ENCODE data around the gene TSC2. TPM values are rescaled to one million over a fixed set of nuclear protein-coding genes. Genes with fewer than 3 reads are reported as not detected.
"Not testable (repeated sequence)": the region's sequence is repeated elsewhere in the genome, so short reads cannot be mapped to it uniquely, and the experiment has no call there.

The TSC2 gene
- polyA plus RNA-seq, 1 donor from 2014 or later, result 69.2 TPM

GRCh38 chr16:2107791-2108125 lies 60.0 kb downstream of the TSC2 start:
- not testable (repeated sequence) for H3K36me3 ChIP-seq (ENCODE audit: insufficient read depth, low read length); H4K20me1 ChIP-seq (ENCODE audit: insufficient read depth); H2AFZ ChIP-seq (ENCODE audit: low read depth, low read length); H3K9me3 ChIP-seq (ENCODE audit: low read length); H3K79me2 ChIP-seq (replicated peaks; ENCODE audit: insufficient read depth, low read length); H3K9me2 ChIP-seq (ENCODE audit: insufficient read depth, low read length); H3K27me3 ChIP-seq (ENCODE audit: insufficient read depth, low read depth, low read length); H3K9ac ChIP-seq (ENCODE audit: low read length); H3F3A ChIP-seq (ENCODE audit: insufficient read depth, low read length, poor library complexity, severe bottlenecking); H3K4me3 ChIP-seq (ENCODE audit: low read length); H3K4me2 ChIP-seq (ENCODE audit: low read length); H3K27ac ChIP-seq (ENCODE audit: low read length)

GRCh38 chr16:2108446-2109270 lies 60.9 kb downstream of the TSC2 start:
- H3F3A ChIP-seq (ENCODE audit: insufficient read depth, low read length, poor library complexity, severe bottlenecking); H3K9me3 ChIP-seq (ENCODE audit: low read length); H2AFZ ChIP-seq (ENCODE audit: low read depth, low read length); H3K9ac ChIP-seq (ENCODE audit: low read length); H3K79me2 ChIP-seq (replicated peaks; ENCODE audit: insufficient read depth, low read length); H3K27me3 ChIP-seq (ENCODE audit: insufficient read depth, low read depth, low read length); H4K20me1 ChIP-seq (ENCODE audit: insufficient read depth); H3K4me3 ChIP-seq (ENCODE audit: low read length); H3K36me3 ChIP-seq (ENCODE audit: insufficient read depth, low read length); H3K9me2 ChIP-seq (ENCODE audit: insufficient read depth, low read length); H3K4me2 ChIP-seq (ENCODE audit: low read length); H3K27ac ChIP-seq (ENCODE audit: low read length): not testable (repeated sequence)

- H3K27ac ChIP-seq (ENCODE audit: low read length); H3K4me2 ChIP-seq (ENCODE audit: low read length); H3K9ac ChIP-seq (ENCODE audit: low read length); H3K27me3 ChIP-seq (ENCODE audit: insufficient read depth, low read depth, low read length); H3K9me2 ChIP-seq (ENCODE audit: insufficient read depth, low read length); H3K4me3 ChIP-seq (ENCODE audit: low read length); H3K36me3 ChIP-seq (ENCODE audit: insufficient read depth, low read length); H2AFZ ChIP-seq (ENCODE audit: low read depth, low read length); H4K20me1 ChIP-seq (ENCODE audit: insufficient read depth); H3F3A ChIP-seq (ENCODE audit: insufficient read depth, low read length, poor library complexity, severe bottlenecking); H3K9me3 ChIP-seq (ENCODE audit: low read length); H3K79me2 ChIP-seq (replicated peaks; ENCODE audit: insufficient read depth, low read length): not testable (repeated sequence)
Measured at GRCh38 chr16:2109271-2109580, 61.4 kb downstream of the TSC2 start.

- H2AFZ ChIP-seq (ENCODE audit: low read depth, low read length); H3K9me2 ChIP-seq (ENCODE audit: insufficient read depth, low read length); H3K9me3 ChIP-seq (ENCODE audit: low read length); H4K20me1 ChIP-seq (ENCODE audit: insufficient read depth); H3K9ac ChIP-seq (ENCODE audit: low read length); H3K4me3 ChIP-seq (ENCODE audit: low read length); H3K4me2 ChIP-seq (ENCODE audit: low read length); H3K36me3 ChIP-seq (ENCODE audit: insufficient read depth, low read length); H3K79me2 ChIP-seq (replicated peaks; ENCODE audit: insufficient read depth, low read length); H3F3A ChIP-seq (ENCODE audit: insufficient read depth, low read length, poor library complexity, severe bottlenecking); H3K27ac ChIP-seq (ENCODE audit: low read length); H3K27me3 ChIP-seq (ENCODE audit: insufficient read depth, low read depth, low read length): not testable (repeated sequence)
Measured at GRCh38 chr16:2109872-2110271, 62.1 kb downstream of the TSC2 start.

GRCh38 chr16:2110332-2111008 lies 62.7 kb downstream of the TSC2 start:
- not testable (repeated sequence) for H2AFZ ChIP-seq (ENCODE audit: low read depth, low read length); H3F3A ChIP-seq (ENCODE audit: insufficient read depth, low read length, poor library complexity, severe bottlenecking); H3K9ac ChIP-seq (ENCODE audit: low read length); H3K27ac ChIP-seq (ENCODE audit: low read length); H3K27me3 ChIP-seq (ENCODE audit: insufficient read depth, low read depth, low read length); H3K4me2 ChIP-seq (ENCODE audit: low read length); H3K4me3 ChIP-seq (ENCODE audit: low read length); H4K20me1 ChIP-seq (ENCODE audit: insufficient read depth); H3K79me2 ChIP-seq (replicated peaks; ENCODE audit: insufficient read depth, low read length); H3K9me3 ChIP-seq (ENCODE audit: low read length); H3K36me3 ChIP-seq (ENCODE audit: insufficient read depth, low read length); H3K9me2 ChIP-seq (ENCODE audit: insufficient read depth, low read length)

- H3K36me3 ChIP-seq (ENCODE audit: insufficient read depth, low read length); H2AFZ ChIP-seq (ENCODE audit: low read depth, low read length); H3K27ac ChIP-seq (ENCODE audit: low read length): not testable (repeated sequence)
Measured at GRCh38 chr16:2111009-2111353, 63.2 kb downstream of the TSC2 start.

GRCh38 chr16:2111412-2112335 lies 63.9 kb downstream of the TSC2 start:
- H3K9me3 ChIP-seq (ENCODE audit: low read length); H3K27ac ChIP-seq (ENCODE audit: low read length); H3K27me3 ChIP-seq (ENCODE audit: insufficient read depth, low read depth, low read length); H3K36me3 ChIP-seq (ENCODE audit: insufficient read depth, low read length); H3K4me2 ChIP-seq (ENCODE audit: low read length); H3K9ac ChIP-seq (ENCODE audit: low read length); H2AFZ ChIP-seq (ENCODE audit: low read depth, low read length); H4K20me1 ChIP-seq (ENCODE audit: insufficient read depth); H3K9me2 ChIP-seq (ENCODE audit: insufficient read depth, low read length); H3K79me2 ChIP-seq (replicated peaks; ENCODE audit: insufficient read depth, low read length); H3K4me3 ChIP-seq (ENCODE audit: low read length); H3F3A ChIP-seq (ENCODE audit: insufficient read depth, low read length, poor library complexity, severe bottlenecking): not testable (repeated sequence)

More at GRCh38 chr16:2111009-2111353, 63.2 kb downstream of the TSC2 start:
- not testable (repeated sequence) for H3K79me2 ChIP-seq (replicated peaks; ENCODE audit: insufficient read depth, low read length); H3K9me3 ChIP-seq (ENCODE audit: low read length); H3F3A ChIP-seq (ENCODE audit: insufficient read depth, low read length, poor library complexity, severe bottlenecking); H4K20me1 ChIP-seq (ENCODE audit: insufficient read depth); H3K9me2 ChIP-seq (ENCODE audit: insufficient read depth, low read length); H3K27me3 ChIP-seq (ENCODE audit: insufficient read depth, low read depth, low read length); H3K9ac ChIP-seq (ENCODE audit: low read length); H3K4me3 ChIP-seq (ENCODE audit: low read length); H3K4me2 ChIP-seq (ENCODE audit: low read length)
